SH-SY5Y (cell line): ENCODE results near the gene NLRP7.

Source experiments
- GATA2 ChIP-seq: IDR thresholded peaks from 2 replicates; pipeline ENCODE4 v1.6.1; 2011; ENCODE audit warnings: mild to moderate bottlenecking, low read depth, low read length
- GATA3 ChIP-seq: IDR thresholded peaks from 2 replicates; pipeline ENCODE4 v1.6.1; 2011; ENCODE audit warnings: low read depth, mild to moderate bottlenecking, low read length, moderate library complexity

- no peak for TF ChIP-seq GATA3
- TF ChIP-seq GATA2 = no peak
These were observed 30.5 kb downstream of the NLRP7 start for GRCh38 chr19:54916822-54917221.
